Kidney epithelial cell (primary cell): ENCODE data around the gene ZNHIT3. TPM values are rescaled to one million over a fixed set of nuclear protein-coding genes. Genes with fewer than 3 reads are reported as not detected.
A peak's percentile ranks its signal among the peaks of the same experiment; 100 is the strongest.

Source experiments
- DNase-seq: peaks from one replicate; pipeline ENCODE4 v3.0.0-alpha.2; 2010; ENCODE audit warnings: low read depth
- H3K27me3 ChIP-seq: 2 replicates; pipeline ENCODE4 v1.6.0; 2011; ENCODE audit warnings: low read length; ENCODE audit not compliant: control insufficient read depth, insufficient read depth
- H3K36me3 ChIP-seq: 2 replicates; pipeline ENCODE4 v1.5.1; 2011; ENCODE audit warnings: low read length; ENCODE audit not compliant: control insufficient read depth, insufficient read depth
- H3K4me3 ChIP-seq: 2 replicates; pipeline ENCODE4 v1.5.1; 2011; ENCODE audit warnings: low read depth, mild to moderate bottlenecking, control low read depth, low read length
- CTCF ChIP-seq: IDR thresholded peaks from 2 replicates; pipeline ENCODE4 v1.5.1; 2011; ENCODE audit warnings: mild to moderate bottlenecking, moderate library complexity, low read length, control low read depth, inconsistent platforms; ENCODE audit not compliant: insufficient read depth, poor library complexity, severe bottlenecking
- total RNA-seq: library from RNA; depleted of rRNA; stranded (reverse); fragments of >200 nt; gene quantifications from 2 replicates; pipeline ENCODE4 v1.2.3, GENCODE V29; 2015

The ZNHIT3 gene
- total RNA-seq, 1 donor from 2014 or later: 36.7 TPM

GRCh38 chr17:36525888-36526287 is 39.4 kb downstream of the ZNHIT3 start:
- Histone ChIP-seq H3K4me3 (no peak overlapping the region), H3K36me3 (peaks cover 10% of the 10 kb centered on the region), H3K27me3 (no peaks in the 10 kb centered on the region)
- TF ChIP-seq CTCF: no peak
- DNase-seq: no peak

GRCh38 chr17:36527621-36528250 is 41.3 kb downstream of the ZNHIT3 start:
- no peak for DNase-seq
- H3K36me3 ChIP-seq: peaks cover 10% of the 10 kb centered on the region
- no peak for TF ChIP-seq CTCF
- no peak overlapping the region for H3K4me3 ChIP-seq
- no peaks in the 10 kb centered on the region for H3K27me3 ChIP-seq

GRCh38 chr17:36529121-36529520 is 42.6 kb downstream of the ZNHIT3 start:
- Histone ChIP-seq H3K27me3 (no peaks in the 10 kb centered on the region), H3K4me3 (no peak overlapping the region), H3K36me3 (peaks cover 8% of the 10 kb centered on the region)
- no peak for TF ChIP-seq CTCF
- no peak for DNase-seq

- H3K27me3 ChIP-seq: no peaks in the 10 kb centered on the region
- no peak overlapping the region for H3K4me3 ChIP-seq
- no peak for DNase-seq
- TF ChIP-seq CTCF: no peak
- H3K36me3 ChIP-seq: peaks cover 1% of the 10 kb centered on the region
Measured at GRCh38 chr17:36532435-36532975, 46.0 kb downstream of the ZNHIT3 start.

- Histone ChIP-seq H3K27me3 (no peaks in the 10 kb centered on the region), H3K36me3 (no peaks in the 10 kb centered on the region), H3K4me3 (peak overlapping the region; percentile 97)
- no peak for DNase-seq
- TF ChIP-seq CTCF: peak; percentile 80
Measured at GRCh38 chr17:36533935-36534839, 47.7 kb downstream of the ZNHIT3 start.
